Heart left ventricle (tissue), 13 donors: ENCODE data around the gene NSUN2.

Source experiments
- CTCF ChIP-seq, 12 donors: fragments of 200-600 bp; sonication (generic) in 4 of 12; IDR thresholded peaks; one replicate each; pipeline versions ENCODE4 v1.5.0 to v1.8.0; 2018 to 2022; ENCODE audit warnings: antibody characterized with exemption in 12 of 12, mild to moderate bottlenecking in 5 of 12
- POLR2A ChIP-seq, 2 donors: fragments of 450-650 bp; IDR thresholded peaks; one replicate each; pipeline ENCODE4 v1.6.1; 2017; ENCODE audit warnings: antibody characterized with exemption in 2 of 2, mild to moderate bottlenecking in 2 of 2, moderate library complexity in 2 of 2
- donor health status: ischemic (EF 13 %, LVEDD 7.1; RV severe dilation, severe dysfunction).
- donor health status: DM: no; HTN: yes; CAD: no.
- donor health status: DM: no; HTN: no; CAD: no.
- donor health status: ischemic (EF 25% LVEDD 6.9; RV normal size, moderate dysfunction).
- donor health status: ischemic (EF 25% LVEDD 5.7; RV mildly dilated, moderate dysfunction).
- donor health status: ischemic (EF 35%, LVEDD 5.7; RV mildly dilated, moderate dysfunction).
- donor health status: nonischemic (EF 11% LVEDD 7.7; RV severe dilation, severe dysfunction).
- donor health status: DM: yes; HTN: yes; CAD: no.
- donor health status: PGD.
- donor health status: ischemic (EF 29% LVEDD 5.4; RV normal size, mild dysfunction).
- donor health status: nonischemic (EF 23%, LVEDD 6.1; RV moderate dilation, normal function).

DNA sequence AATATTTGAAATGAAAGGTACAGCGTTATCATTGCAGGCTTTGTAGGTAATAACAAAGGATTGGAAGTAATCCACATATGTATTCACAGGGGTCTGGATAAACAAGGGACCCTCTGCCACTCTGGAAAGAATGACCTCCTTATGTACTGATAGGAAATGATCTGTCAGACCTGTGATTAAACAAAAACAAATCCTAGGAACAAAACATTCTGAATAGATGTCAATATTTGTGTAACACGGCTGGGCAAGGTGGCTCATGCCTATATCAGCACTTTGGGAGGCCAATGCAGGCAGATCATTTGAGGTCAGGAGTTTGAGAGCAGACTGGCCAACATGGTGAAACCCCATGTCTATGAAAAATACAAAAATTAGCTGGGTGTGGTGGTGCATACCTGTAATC lies 42.3 kb downstream of the NSUN2 start:
- TF ChIP-seq CTCF (IDR thresholded peaks at IDR 0.05), result no peak
- no peak for TF ChIP-seq POLR2A (IDR thresholded peaks at IDR 0.05)
